Spleen (tissue), 11 donors: Measurements from ENCODE around the gene CLCNKB. TPM values are rescaled to one million over a fixed set of nuclear protein-coding genes. Genes with fewer than 3 reads are reported as not detected.

Experiments
- DNase-seq: peaks from one replicate; pipeline ENCODE4 v3.0.0-alpha.2; 2020
- H3K27ac ChIP-seq, 8 donors: fragments of 200-600 bp; sonication (generic) in 7 of 8; 1 replicate in 4 of 8; 2 replicates in 4 of 8; pipeline versions ENCODE4 v1.5.0 to v1.8.0; 2016 to 2021; ENCODE audit warnings: inconsistent platforms in 4 of 8, mild to moderate bottlenecking in 4 of 8, moderate library complexity in 1 of 8
- H3K27me3 ChIP-seq, 7 donors: fragments of 200-600 bp; sonication (generic) in 6 of 7; replicated peaks in 1 of 7; 1 replicate in 4 of 7; 2 replicates in 3 of 7; pipeline versions ENCODE4 v1.5.0 to v1.8.0; 2016 to 2021; ENCODE audit warnings: inconsistent platforms in 3 of 7, mild to moderate bottlenecking in 1 of 7
- H3K36me3 ChIP-seq, 6 donors: fragments of 200-600 bp; sonication (generic) in 5 of 6; 1 replicate in 4 of 6; 2 replicates in 2 of 6; pipeline versions ENCODE4 v1.5.0 to v1.8.0; 2016 to 2021; ENCODE audit warnings: inconsistent platforms in 2 of 6
- H3K4me1 ChIP-seq, 6 donors: fragments of 200-600 bp; sonication (generic) in 5 of 6; 1 replicate in 3 of 6; 2 replicates in 3 of 6; pipeline versions ENCODE4 v1.5.0 to v1.8.0; 2016 to 2021; ENCODE audit warnings: inconsistent platforms in 3 of 6
- H3K4me3 ChIP-seq, 8 donors: fragments of 200-600 bp; sonication (generic) in 7 of 8; 1 replicate in 4 of 8; 2 replicates in 4 of 8; pipeline versions ENCODE4 v1.5.0 to v1.8.0; 2016 to 2021; ENCODE audit warnings: inconsistent platforms in 4 of 8, mild to moderate bottlenecking in 4 of 8, moderate library complexity in 2 of 8
- H3K9me3 ChIP-seq, 8 donors: fragments of 200-600 bp; sonication (generic) in 7 of 8; 1 replicate in 4 of 8; 2 replicates in 4 of 8; pipeline versions ENCODE4 v1.5.0 to v1.8.0; 2016 to 2021; ENCODE audit warnings: inconsistent platforms in 4 of 8
- CTCF ChIP-seq, 11 experiments: fragments of 200-600 bp in 7 of 11; fragments of 450-650 bp in 4 of 11; sonication (generic) in 4 of 11; IDR thresholded peaks in 8 of 11; conservative IDR thresholded peaks in 3 of 11; 1 replicate in 7 of 11; 2 replicates in 4 of 11; pipeline versions ENCODE4 v1.4.0 to v1.8.0; 2016 to 2021; ENCODE audit warnings: antibody characterized with exemption in 11 of 11, inconsistent platforms in 4 of 11, mild to moderate bottlenecking in 1 of 11
- POLR2A ChIP-seq, 3 donors: fragments of 450-650 bp; IDR thresholded peaks; one replicate each; pipeline ENCODE4 v1.5.1; 2017; ENCODE audit warnings: antibody characterized with exemption in 3 of 3, mild to moderate bottlenecking in 1 of 3
- POLR2AphosphoS5 ChIP-seq, 3 donors: sonication (generic); formaldehyde crosslinking; IDR thresholded peaks; one replicate each; pipeline ENCODE4 v1.5.1; 2017; ENCODE audit warnings: antibody characterized with exemption in 3 of 3
- WGBS, 5 donors: extraction: QIAGEN DNeasy Blood & Tissue Kit in 3 of 5; methylation state at CpG; one replicate each; pipeline versions ENCODE4 v1.1.5 to v1.1.7; 2013 to 2018; 5-methylcytosine and 5-hydroxymethylcytosine counted together
- intact Hi-C: fragments of 100-400 bp; cut with DNase I; formaldehyde crosslinking; loops from one replicate; pipeline ENCODE4 v1.15.0; 2023; ENCODE audit warnings: low total_unique reads
- polyA plus RNA-seq, 3 donors: library from polyadenylated mRNA; stranded (reverse); fragments of 200-250 nt; gene quantifications; one replicate each; pipeline ENCODE4 v1.2.1, GENCODE V29; 2013
- total RNA-seq, 7 donors: library from RNA; depleted of rRNA in 3 of 7; stranded (reverse); fragments of >200 nt in 3 of 7; fragmentation: NEBNext Ultra II Directional in 4 of 7; extraction: Animal tissue kit (Norgen Biotek cat#: 25700) in 4 of 7; gene quantifications; one replicate each; pipeline versions ENCODE4 v1.1.0 to v1.2.1, GENCODE V29; 2016 to 2021
- donor health status: healthy with polysubstance abuse.
- donor health status: DM: no; HTN: no; CAD: no; lungs with moderate emphysema.
- donor health status: DM: no; HTN: no; CAD: no.
- donor health status: Bipolar disorder and iron deficiency.
- donor health status: healthy.
- donor health status: DM: no; HTN: no; CAD: no.
- donor health status: DM: yes; HTN: yes; CAD: no.

Gene CLCNKB
- total and polyA plus RNA-seq, 10 donors = 0.04 to 0.13 (median 0.08) TPM; not detected in 6

- 63 to 74% (median 65%) methylated on average over 6 to 7 of the region's 7 CpGs for WGBS, 5 donors
- H3K4me1 ChIP-seq = peaks cover 0 to 15% (median 8%) of the 10 kb centered on the region in 6 donors
- H3K4me3 ChIP-seq = no peak overlapping the region
- no peaks in the 10 kb centered on the region for H3K9me3 ChIP-seq
- no peak for DNase-seq
- intact Hi-C loops = no loop called here
- no peaks in the 10 kb centered on the region for H3K27me3 ChIP-seq
- no peak overlapping the region for H3K27ac ChIP-seq
- H3K36me3 ChIP-seq = no peaks in the 10 kb centered on the region
- TF ChIP-seq CTCF (IDR thresholded peaks at IDR 0.05 in 8 of 11, conservative IDR thresholded peaks at IDR 0.05 in 3 of 11) (no peak), POLR2A (IDR thresholded peaks at IDR 0.05) (no peak), POLR2AphosphoS5 (IDR thresholded peaks at IDR 0.05) (no peak)
Observed at GRCh38 chr1:16087733-16088132, 44.2 kb downstream of the CLCNKB start.

GRCh38 chr1:16088351-16088911, 44.8 kb downstream of the CLCNKB start:
- Histone ChIP-seq H3K27ac (no peak overlapping the region), H3K9me3 (no peaks in the 10 kb centered on the region), H3K4me3 (no peak overlapping the region), H3K4me1 (peaks cover 0 to 15% (median 8%) of the 10 kb centered on the region in 6 donors), H3K36me3 (no peaks in the 10 kb centered on the region), H3K27me3 (no peaks in the 10 kb centered on the region)
- TF ChIP-seq CTCF (IDR thresholded peaks at IDR 0.05 in 8 of 11, conservative IDR thresholded peaks at IDR 0.05 in 3 of 11) (no peak), POLR2A (IDR thresholded peaks at IDR 0.05) (no peak), POLR2AphosphoS5 (IDR thresholded peaks at IDR 0.05) (no peak)
- intact Hi-C loops = no loop called here
- no peak for DNase-seq
- 76 to 82% (median 77%) methylated on average over 14 to 17 of the region's 17 CpGs for WGBS, 5 donors

GRCh38 chr1:16088996-16089395, 45.4 kb downstream of the CLCNKB start:
- no peak overlapping the region for H3K4me3 ChIP-seq
- no peak for DNase-seq
- intact Hi-C loops = no loop called here

More at GRCh38 chr1:16088996-16089395, 45.4 kb downstream of the CLCNKB start:
- Histone ChIP-seq H3K9me3 (no peaks in the 10 kb centered on the region), H3K36me3 (no peaks in the 10 kb centered on the region), H3K27ac (no peak overlapping the region), H3K4me1 (peaks cover 0 to 15% (median 8%) of the 10 kb centered on the region in 6 donors), H3K27me3 (no peaks in the 10 kb centered on the region)
- WGBS, 5 donors = 72 to 82% (median 81%) methylated on average over 9 of the region's 9 CpGs
- TF ChIP-seq CTCF (IDR thresholded peaks at IDR 0.05 in 8 of 11, conservative IDR thresholded peaks at IDR 0.05 in 3 of 11) (no peak), POLR2AphosphoS5 (IDR thresholded peaks at IDR 0.05) (no peak), POLR2A (IDR thresholded peaks at IDR 0.05) (no peak)
